GM12892 (cell line): ENCODE results near the gene SLC5A4.

ENCODE experiments used
- POLR2A ChIP-seq: IDR thresholded peaks from 2 replicates; pipeline ENCODE4 v1.6.1; 2011; ENCODE audit warnings: low read depth, low read length, control low read depth
- POLR2AphosphoS5 ChIP-seq: IDR thresholded peaks from 2 replicates; pipeline ENCODE4 v1.6.1; 2011; ENCODE audit warnings: low read depth, low read length, control low read depth
- TAF1 ChIP-seq: IDR thresholded peaks from 2 replicates; pipeline ENCODE4 v1.6.1; 2011; ENCODE audit warnings: low read depth, mild to moderate bottlenecking, control low read depth, low read length, borderline replicate concordance

GRCh38 chr22:32205974-32206773 lies 49.0 kb downstream of the SLC5A4 start:
- TF ChIP-seq POLR2A (no peak), POLR2AphosphoS5 (no peak), TAF1 (no peak)
